C4-2B (cell line): Measurements from ENCODE around the gene MRPL43.

Experiments used
- ZFX ChIP-seq: fragments of 450-650 bp; IDR thresholded peaks from 2 replicates; pipeline ENCODE4 v1.6.1; 2017
- TF ChIP-seq, protein P1 (sequence below): fragments of 450-650 bp; conservative IDR thresholded peaks from 2 replicates; pipeline ENCODE4 v1.5.1; 2017; ENCODE audit warnings: mild to moderate bottlenecking

- TF ChIP-seq, protein P1, sequence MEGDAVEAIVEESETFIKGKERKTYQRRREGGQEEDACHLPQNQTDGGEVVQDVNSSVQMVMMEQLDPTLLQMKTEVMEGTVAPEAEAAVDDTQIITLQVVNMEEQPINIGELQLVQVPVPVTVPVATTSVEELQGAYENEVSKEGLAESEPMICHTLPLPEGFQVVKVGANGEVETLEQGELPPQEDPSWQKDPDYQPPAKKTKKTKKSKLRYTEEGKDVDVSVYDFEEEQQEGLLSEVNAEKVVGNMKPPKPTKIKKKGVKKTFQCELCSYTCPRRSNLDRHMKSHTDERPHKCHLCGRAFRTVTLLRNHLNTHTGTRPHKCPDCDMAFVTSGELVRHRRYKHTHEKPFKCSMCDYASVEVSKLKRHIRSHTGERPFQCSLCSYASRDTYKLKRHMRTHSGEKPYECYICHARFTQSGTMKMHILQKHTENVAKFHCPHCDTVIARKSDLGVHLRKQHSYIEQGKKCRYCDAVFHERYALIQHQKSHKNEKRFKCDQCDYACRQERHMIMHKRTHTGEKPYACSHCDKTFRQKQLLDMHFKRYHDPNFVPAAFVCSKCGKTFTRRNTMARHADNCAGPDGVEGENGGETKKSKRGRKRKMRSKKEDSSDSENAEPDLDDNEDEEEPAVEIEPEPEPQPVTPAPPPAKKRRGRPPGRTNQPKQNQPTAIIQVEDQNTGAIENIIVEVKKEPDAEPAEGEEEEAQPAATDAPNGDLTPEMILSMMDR: no peak
- no peak for TF ChIP-seq ZFX
Observed at GRCh38 chr10:100960251-100960650, 27.0 kb downstream of the MRPL43 start.
